ENCODE measurements around the gene RBM23. TPM values are rescaled to one million over a fixed set of nuclear protein-coding genes. Genes with fewer than 3 reads are reported as not detected.
A peak's percentile ranks its signal among the peaks of the same experiment; 100 is the strongest.

Gene RBM23
- total and polyA plus RNA-seq, 9 of the 15 experiments (the other 6 are each of a cell fraction or from before 2014, with no cell fraction given), result 46.0 to 102 (median 58.5) TPM

DNA sequence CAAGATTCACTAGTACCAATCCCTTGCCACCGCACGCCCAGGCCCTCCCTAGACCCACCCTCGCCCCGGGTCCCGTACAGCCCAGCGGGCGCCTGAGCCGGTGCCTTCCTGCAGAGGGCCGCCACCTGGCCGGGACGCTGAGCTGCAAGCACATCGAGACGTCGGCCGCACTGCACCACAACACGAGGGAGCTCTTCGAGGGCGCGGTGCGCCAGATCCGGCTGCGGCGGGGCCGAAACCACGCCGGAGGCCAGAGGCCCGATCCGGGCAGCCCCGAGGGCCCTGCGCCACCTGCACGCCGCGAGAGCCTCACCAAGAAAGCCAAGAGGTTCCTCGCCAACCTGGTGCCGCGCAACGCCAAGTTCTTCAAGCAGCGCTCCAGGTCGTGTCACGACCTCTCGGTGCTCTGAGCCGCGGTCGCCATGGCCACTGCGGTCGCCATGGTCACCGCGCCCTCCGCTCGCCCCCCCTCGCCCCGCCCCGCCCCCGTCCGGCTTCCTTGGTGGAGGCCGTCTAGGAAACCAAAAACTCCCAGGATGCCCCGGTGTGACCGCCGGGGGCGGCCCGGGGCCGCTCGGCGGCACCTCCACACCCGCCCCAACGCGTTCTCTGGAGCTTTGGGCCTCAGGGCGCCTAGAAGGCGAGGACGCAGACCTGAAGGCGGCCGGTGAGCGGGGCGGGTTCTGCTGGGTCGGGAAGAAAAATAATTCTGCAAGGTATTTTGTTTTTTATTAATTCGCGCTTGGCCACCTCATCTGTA is 32.3 kb downstream of the RBM23 start (continued):
- no peak for TF ChIP-seq NFYB (IDR thresholded peaks at IDR 0.05; ENCODE audit: extremely low read depth, insufficient read length)
- no peak for TF ChIP-seq U2AF1 (optimal IDR thresholded peaks at IDR 0.05; ENCODE audit: low read depth, low read length)
- TF ChIP-seq, protein P1, sequence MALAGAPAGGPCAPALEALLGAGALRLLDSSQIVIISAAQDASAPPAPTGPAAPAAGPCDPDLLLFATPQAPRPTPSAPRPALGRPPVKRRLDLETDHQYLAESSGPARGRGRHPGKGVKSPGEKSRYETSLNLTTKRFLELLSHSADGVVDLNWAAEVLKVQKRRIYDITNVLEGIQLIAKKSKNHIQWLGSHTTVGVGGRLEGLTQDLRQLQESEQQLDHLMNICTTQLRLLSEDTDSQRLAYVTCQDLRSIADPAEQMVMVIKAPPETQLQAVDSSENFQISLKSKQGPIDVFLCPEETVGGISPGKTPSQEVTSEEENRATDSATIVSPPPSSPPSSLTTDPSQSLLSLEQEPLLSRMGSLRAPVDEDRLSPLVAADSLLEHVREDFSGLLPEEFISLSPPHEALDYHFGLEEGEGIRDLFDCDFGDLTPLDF (CRISPR knock-in tag; IDR thresholded peaks at IDR 0.05), result peak; percentile 76; the same call in 1 of the 2 replicates
- peak; percentile 87 for TF ChIP-seq ZFX (CRISPR knock-in tag; IDR thresholded peaks at IDR 0.05)
- TF ChIP-seq ZNF274 (IDR thresholded peaks at IDR 0.05; ENCODE audit: borderline replicate concordance, low read depth, low read length), result no peak
- no peak for TF ChIP-seq PTBP1 (IDR thresholded peaks at IDR 0.05; ENCODE audit: low read depth, low read length)
- TF ChIP-seq PRPF4 (IDR thresholded peaks at IDR 0.05; ENCODE audit: insufficient read depth, low read depth, low read length, poor library complexity, severe bottlenecking), result no peak
- TF ChIP-seq POLR2G (IDR thresholded peaks at IDR 0.05; ENCODE audit: low read depth, low read length), result peak; percentile 88
- TF ChIP-seq NFE2 (IDR thresholded peaks at IDR 0.05; ENCODE audit: low read depth), result no peak
- peak; percentile 65; the same call in 1 of the 2 replicates for TF ChIP-seq POLR2H (tag; IDR thresholded peaks at IDR 0.05; ENCODE audit: low read depth)
- no peak for TF ChIP-seq FOXK2 (conservative IDR thresholded peaks at IDR 0.05 in 1 of 2, IDR thresholded peaks at IDR 0.05 in 1 of 2; ENCODE audit: low read depth in 2 of 2)
- no peak for TF ChIP-seq SMAD2 (IDR thresholded peaks at IDR 0.05; ENCODE audit: low read depth, low read length)
- peak; percentile 25; the same call in 1 of the 2 replicates for TF ChIP-seq STAG1 (CRISPR knock-in tag; IDR thresholded peaks at IDR 0.05; ENCODE audit: borderline replicate concordance)
- no peak for TF ChIP-seq ZKSCAN1 (IDR thresholded peaks at IDR 0.05; ENCODE audit: low read depth, low read length)
- TF ChIP-seq CEBPB (tag; IDR thresholded peaks at IDR 0.05), result no peak
- no peak for TF ChIP-seq NCOA2 (IDR thresholded peaks at IDR 0.05; ENCODE audit: partially characterized antibody in 2 of 2)
- TF ChIP-seq TAF9B (IDR thresholded peaks at IDR 0.05; ENCODE audit: partially characterized antibody), result no peak
- no peak for TF ChIP-seq ZNF644 (tag; IDR thresholded peaks at IDR 0.05; ENCODE audit: low read depth)
- peak in 1 of 2 experiments; percentile 19; a peak in 1 of 4 replicates for TF ChIP-seq KDM4B (IDR thresholded peaks at IDR 0.05; ENCODE audit: borderline replicate concordance in 2 of 2, low read depth in 1 of 2)
- no peak for TF ChIP-seq ZNF140 (CRISPR knock-in tag; IDR thresholded peaks at IDR 0.05)
- TF ChIP-seq, protein P2, sequence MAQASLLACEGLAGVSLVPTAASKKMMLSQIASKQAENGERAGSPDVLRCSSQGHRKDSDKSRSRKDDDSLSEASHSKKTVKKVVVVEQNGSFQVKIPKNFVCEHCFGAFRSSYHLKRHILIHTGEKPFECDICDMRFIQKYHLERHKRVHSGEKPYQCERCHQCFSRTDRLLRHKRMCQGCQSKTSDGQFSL (CRISPR knock-in tag; IDR thresholded peaks at IDR 0.05), result peak; percentile 72; the same call in 1 of the 2 replicates
- TF ChIP-seq, protein P2 (tag; IDR thresholded peaks at IDR 0.05), result peak in 1 of 2 experiments; percentile 78; a peak in 2 of 4 replicates
- TF ChIP-seq KLF10 (CRISPR knock-in tag; IDR thresholded peaks at IDR 0.05), result no peak
- TF ChIP-seq, protein P3, sequence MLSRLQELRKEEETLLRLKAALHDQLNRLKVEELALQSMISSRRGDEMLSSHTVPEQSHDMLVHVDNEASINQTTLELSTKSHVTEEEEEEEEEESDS (CRISPR knock-in tag; IDR thresholded peaks at IDR 0.05), result no peak
- TF ChIP-seq ZNF75A (CRISPR knock-in tag; IDR thresholded peaks at IDR 0.05), result no peak
- no peak for TF ChIP-seq POU5F1 (IDR thresholded peaks at IDR 0.05; ENCODE audit: borderline replicate concordance, low read depth, low read length, partially characterized antibody)

Measured in K562 (cell line).